Fibroblast of villous mesenchyme (primary cell): ENCODE measurements around the gene ARHGAP10. TPM values are rescaled to one million over a fixed set of nuclear protein-coding genes. Genes with fewer than 3 reads are reported as not detected.
"Not testable (repeated sequence)": the region's sequence is repeated elsewhere in the genome, so short reads cannot be mapped to it uniquely, and the experiment has no call there.

ENCODE experiments used
- DNase-seq: peaks from one replicate; pipeline ENCODE4 v3.0.0-alpha.2; 2010; ENCODE audit warnings: low read depth
- H3K4me3 ChIP-seq: 2 replicates; pipeline ENCODE4 v1.5.1; 2011; ENCODE audit warnings: low read depth, mild to moderate bottlenecking, low read length
- total RNA-seq: library from RNA; depleted of rRNA; stranded (reverse); fragments of >200 nt; gene quantifications from 2 replicates; pipeline ENCODE4 v1.2.3, GENCODE V29; 2012
- TF ChIP-seq, protein P1 (sequence below): IDR thresholded peaks from 2 replicates; pipeline ENCODE4 v1.5.1; 2012; ENCODE audit warnings: low read depth, mild to moderate bottlenecking, low read length; ENCODE audit not compliant: insufficient read depth

ARHGAP10 gene
- total RNA-seq, 1 donor, result 41.5 TPM

DNA sequence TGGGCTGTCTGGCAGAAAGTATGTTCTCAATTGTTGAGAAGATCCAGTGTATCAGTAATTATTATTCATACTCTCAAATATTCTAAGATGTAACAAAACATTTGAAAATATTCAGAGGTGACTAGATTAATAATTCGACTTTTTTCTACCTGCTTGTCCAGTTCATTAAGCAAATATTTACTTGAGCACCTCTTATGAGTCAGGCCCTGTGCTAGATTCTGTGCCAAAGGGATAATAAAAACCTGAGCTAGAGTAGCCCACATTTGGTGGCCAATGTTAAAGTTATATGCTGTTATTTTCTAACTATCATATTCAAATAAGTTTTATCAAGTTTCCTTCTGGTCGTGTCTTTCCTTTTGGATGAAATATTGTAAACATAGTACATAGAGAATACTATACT is 58.5 kb downstream of the ARHGAP10 start:
- DNase-seq, result no peak
- H3K4me3 ChIP-seq, result no peak overlapping the region
- TF ChIP-seq, protein P1, sequence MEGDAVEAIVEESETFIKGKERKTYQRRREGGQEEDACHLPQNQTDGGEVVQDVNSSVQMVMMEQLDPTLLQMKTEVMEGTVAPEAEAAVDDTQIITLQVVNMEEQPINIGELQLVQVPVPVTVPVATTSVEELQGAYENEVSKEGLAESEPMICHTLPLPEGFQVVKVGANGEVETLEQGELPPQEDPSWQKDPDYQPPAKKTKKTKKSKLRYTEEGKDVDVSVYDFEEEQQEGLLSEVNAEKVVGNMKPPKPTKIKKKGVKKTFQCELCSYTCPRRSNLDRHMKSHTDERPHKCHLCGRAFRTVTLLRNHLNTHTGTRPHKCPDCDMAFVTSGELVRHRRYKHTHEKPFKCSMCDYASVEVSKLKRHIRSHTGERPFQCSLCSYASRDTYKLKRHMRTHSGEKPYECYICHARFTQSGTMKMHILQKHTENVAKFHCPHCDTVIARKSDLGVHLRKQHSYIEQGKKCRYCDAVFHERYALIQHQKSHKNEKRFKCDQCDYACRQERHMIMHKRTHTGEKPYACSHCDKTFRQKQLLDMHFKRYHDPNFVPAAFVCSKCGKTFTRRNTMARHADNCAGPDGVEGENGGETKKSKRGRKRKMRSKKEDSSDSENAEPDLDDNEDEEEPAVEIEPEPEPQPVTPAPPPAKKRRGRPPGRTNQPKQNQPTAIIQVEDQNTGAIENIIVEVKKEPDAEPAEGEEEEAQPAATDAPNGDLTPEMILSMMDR, result no peak

DNA sequence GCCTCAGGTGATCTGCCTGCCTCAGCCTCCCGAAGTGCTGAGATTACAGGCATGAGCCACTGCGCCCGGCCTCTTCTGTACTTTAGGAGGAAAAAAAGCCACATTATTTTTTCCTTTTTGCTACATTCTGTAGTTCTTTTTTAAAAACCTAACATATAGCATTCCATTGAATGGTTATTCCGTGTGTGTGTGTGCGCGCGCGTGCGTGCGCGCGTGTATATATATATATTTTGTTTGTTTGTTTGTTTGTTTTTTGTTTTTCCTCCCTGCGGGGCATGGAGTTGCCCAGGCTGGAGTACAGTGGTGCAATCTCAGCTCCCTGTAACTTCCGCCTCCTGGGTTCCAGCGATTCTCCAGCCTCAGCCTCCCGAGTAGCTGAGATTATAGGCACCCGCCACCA is 59.5 kb downstream of the ARHGAP10 start:
- H3K4me3 ChIP-seq, result no peak overlapping the region
- TF ChIP-seq, protein P1, result no peak
- DNase-seq, result no peak

DNA sequence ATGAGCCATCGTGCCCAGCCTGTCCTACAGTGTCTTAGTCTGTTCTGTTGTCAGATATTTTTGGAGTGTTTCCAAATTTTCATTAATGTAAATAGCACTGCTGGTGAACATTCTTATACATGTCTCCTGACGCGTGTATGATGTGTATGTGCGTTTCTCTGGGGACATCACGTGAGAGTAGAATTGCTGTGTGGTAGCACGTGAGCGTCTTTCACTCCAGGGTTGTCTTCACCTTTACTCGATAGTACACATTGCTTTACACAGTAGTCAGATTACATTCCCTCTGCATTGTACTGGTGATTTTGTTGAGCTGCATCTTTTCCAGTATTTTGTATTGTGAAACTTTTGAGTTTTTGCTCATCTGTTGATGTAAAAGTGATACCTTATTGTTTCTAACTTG is 60.0 kb downstream of the ARHGAP10 start:
- no peak overlapping the region for H3K4me3 ChIP-seq
- TF ChIP-seq, protein P1, result no peak
- no peak for DNase-seq

DNA sequence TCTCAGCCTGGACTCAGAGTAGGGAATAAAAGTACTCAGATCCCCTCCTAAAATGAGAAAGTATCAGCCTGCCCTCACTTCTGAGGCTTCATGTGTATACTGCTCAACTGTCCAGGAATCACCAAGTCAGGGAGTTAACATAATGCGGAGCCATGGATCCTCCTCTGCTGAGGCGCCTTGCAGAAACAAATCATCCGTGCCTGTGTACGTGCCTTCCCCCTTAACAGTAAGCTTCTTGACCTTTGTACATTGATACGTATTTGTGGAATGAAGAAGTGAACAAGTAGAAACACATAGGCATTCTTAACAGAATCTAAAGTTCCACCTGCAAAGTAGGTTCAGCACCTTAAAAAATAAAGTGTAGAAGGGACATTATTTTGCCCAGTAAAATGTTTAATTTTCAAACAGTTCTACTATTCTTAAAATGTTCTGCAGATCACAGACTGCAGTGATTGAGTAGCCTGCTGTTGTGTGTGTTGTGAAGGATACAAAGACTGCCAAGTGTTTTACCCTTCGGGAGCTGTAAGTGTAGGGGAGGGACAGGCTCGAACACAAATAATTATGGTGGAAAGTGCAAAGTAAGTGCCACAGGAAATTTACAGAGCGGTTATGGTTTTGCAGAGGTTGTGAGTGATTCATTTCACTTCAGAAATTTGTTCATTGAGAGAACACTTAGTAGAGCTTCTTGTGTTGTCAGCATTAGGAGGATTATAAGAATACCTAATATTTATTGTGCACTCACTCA is 61.9 kb downstream of the ARHGAP10 start:
- no peak overlapping the region for H3K4me3 ChIP-seq
- DNase-seq, result no peak

DNA sequence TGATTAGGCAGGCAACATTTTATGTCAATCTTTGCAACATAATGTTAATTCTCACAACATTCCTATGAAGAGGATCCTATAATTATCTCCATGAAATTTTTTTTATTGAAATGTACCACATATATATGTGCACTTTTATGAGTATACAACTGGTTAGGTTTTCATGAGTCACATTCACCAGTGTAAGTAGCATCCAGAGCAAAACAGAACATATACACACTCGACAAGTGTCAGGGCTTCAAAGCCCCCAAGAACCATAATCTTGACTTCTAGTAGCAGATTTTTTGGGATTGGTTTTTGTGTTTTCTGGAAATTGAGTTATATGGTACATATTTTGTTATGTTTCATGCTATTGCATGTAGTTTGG is 62.4 kb downstream of the ARHGAP10 start:
- DNase-seq, result no peak
- TF ChIP-seq, protein P1, result no peak

More for the DNA sequence above, 61.9 kb downstream of the ARHGAP10 start:
- TF ChIP-seq, protein P1, result no peak

DNA sequence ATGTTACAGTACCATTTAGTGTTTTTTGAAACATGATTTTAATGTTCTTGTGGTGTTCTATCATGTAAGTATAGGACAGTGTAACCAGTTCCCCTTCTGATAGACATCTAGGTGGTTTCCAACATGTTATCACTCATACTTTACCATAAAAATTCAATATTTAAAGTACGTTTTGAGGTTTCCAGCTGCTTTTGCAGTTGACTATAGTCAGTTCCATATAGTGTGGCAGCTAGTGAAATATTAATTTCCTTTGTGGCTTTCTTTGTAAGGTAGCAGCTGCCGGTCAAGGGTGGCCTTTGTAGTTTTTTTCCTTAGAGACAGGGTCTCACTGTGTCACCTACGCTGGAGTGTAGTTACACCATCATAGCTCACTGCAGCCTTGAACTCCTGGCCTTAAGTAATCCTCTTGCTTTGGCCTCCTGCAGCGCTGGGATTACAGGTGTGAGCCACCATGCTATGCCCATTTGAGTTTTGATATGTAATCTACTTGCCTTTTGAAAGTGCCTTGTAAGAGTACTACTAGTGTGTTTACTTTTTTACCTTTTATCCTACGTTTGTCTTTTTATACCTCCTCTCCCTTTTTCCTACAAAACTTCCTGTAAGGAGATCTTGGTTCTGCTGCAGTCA is 63.0 kb downstream of the ARHGAP10 start:
- H3K4me3 ChIP-seq, result no peak overlapping the region
- TF ChIP-seq, protein P1, result no peak
- DNase-seq, result no peak

More for the DNA sequence above, 62.4 kb downstream of the ARHGAP10 start:
- no peak overlapping the region for H3K4me3 ChIP-seq

DNA sequence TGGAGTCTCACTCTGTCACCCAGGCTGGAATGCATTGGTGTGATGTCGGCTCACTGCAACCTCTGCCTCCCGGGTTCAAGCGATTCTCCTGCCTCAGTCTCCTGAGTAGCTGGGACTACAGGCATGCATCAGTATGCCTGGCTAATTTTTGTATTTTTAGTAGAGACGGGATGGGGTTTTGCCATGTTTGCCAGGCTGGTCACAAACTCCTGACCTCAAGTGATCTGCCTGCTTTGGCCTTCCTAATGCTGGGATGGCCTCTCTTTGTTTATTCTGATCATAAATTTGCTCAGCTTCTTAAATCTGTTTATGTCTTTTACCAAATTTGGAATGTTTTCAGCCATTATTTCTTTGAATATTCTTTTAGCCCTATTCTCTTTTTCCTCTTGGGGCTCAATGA is 67.2 kb downstream of the ARHGAP10 start:
- H3K4me3 ChIP-seq, result not testable (repeated sequence)

More for the DNA sequence above, 67.2 kb downstream of the ARHGAP10 start:
- not testable (repeated sequence) for DNase-seq
